Effector memory CD4-positive, alpha-beta T cell (primary cell): Measurements from ENCODE around the gene ASTN2.

Source experiments
- DNase-seq, 3 donors: peaks; one replicate each; pipeline ENCODE4 v3.0.0-alpha.2; 2020
- H3K27ac ChIP-seq: 2 replicates; pipeline ENCODE4 v1.7.0; 2013; ENCODE audit warnings: mild to moderate bottlenecking, low read length, moderate library complexity; ENCODE audit not compliant: insufficient read depth, poor library complexity, severe bottlenecking
- H3K27me3 ChIP-seq: replicated peaks from 2 replicates; pipeline ENCODE4 v1.7.0; 2013; ENCODE audit warnings: mild to moderate bottlenecking, low read length; ENCODE audit not compliant: insufficient read depth, control insufficient read depth, poor library complexity, severe bottlenecking
- H3K36me3 ChIP-seq: 2 replicates; pipeline ENCODE4 v1.7.0; 2013; ENCODE audit warnings: mild to moderate bottlenecking, low read length, moderate library complexity; ENCODE audit not compliant: control insufficient read depth, insufficient read depth
- H3K4me1 ChIP-seq: 2 replicates; pipeline ENCODE4 v1.7.0; 2013; ENCODE audit warnings: low read length, mild to moderate bottlenecking; ENCODE audit not compliant: control insufficient read depth, insufficient read depth, poor library complexity, severe bottlenecking
- H3K4me3 ChIP-seq: 2 replicates; pipeline ENCODE4 v1.7.0; 2013; ENCODE audit warnings: low read length, low read depth, mild to moderate bottlenecking; ENCODE audit not compliant: insufficient read depth, poor library complexity, severe bottlenecking
- H3K9me3 ChIP-seq: 2 replicates; pipeline ENCODE4 v1.7.0; 2013; ENCODE audit warnings: mild to moderate bottlenecking, low read length, moderate library complexity; ENCODE audit not compliant: control insufficient read depth

Gene ASTN2

DNA sequence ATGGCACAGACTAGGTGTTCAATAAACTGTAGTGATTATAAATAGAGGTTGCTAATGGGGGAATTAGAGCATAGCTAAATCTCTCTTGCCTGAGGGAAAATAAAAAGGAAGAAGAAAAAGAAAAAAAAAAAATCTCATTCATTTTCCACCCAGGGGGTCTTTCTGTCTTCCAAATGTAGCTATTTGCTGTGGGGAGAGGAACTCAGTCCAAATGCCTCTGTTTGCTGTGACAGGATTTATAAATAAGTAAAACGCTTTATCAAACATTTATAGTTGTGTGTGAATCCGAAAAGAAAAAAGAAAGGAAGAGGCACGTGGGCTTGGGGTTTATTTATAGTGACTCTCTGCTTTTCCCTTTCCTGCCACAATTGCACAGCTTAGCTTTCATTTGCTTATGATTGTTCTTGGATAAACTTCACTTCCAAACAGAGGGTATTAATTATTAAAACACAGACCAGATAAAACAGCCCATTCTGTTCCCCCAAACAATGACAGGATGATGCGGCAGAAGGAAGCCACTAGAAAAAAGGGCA lies 245.7 kb downstream of the ASTN2 start:
- DNase-seq, result no peak
- H3K27me3 ChIP-seq, result no peaks in the 10 kb centered on the region
- H3K36me3 ChIP-seq, result no peaks in the 10 kb centered on the region
- H3K9me3 ChIP-seq, result no peaks in the 10 kb centered on the region
- no peaks in the 10 kb centered on the region for H3K4me1 ChIP-seq
- no peak overlapping the region for H3K4me3 ChIP-seq
- H3K27ac ChIP-seq, result no peak overlapping the region

GRCh38 chr9:117164512-117164911 lies 250.3 kb downstream of the ASTN2 start:
- no peaks in the 10 kb centered on the region for H3K4me1 ChIP-seq
- no peaks in the 10 kb centered on the region for H3K27me3 ChIP-seq
- no peaks in the 10 kb centered on the region for H3K36me3 ChIP-seq
- DNase-seq, result no peak
- no peak overlapping the region for H3K4me3 ChIP-seq
- H3K27ac ChIP-seq, result no peak overlapping the region
- H3K9me3 ChIP-seq, result no peaks in the 10 kb centered on the region

GRCh38 chr9:117160254-117160653 lies 254.6 kb downstream of the ASTN2 start:
- H3K27ac ChIP-seq, result no peak overlapping the region
- H3K9me3 ChIP-seq, result no peaks in the 10 kb centered on the region
- DNase-seq, result no peak
- H3K4me3 ChIP-seq, result no peak overlapping the region
- H3K36me3 ChIP-seq, result no peaks in the 10 kb centered on the region
- no peaks in the 10 kb centered on the region for H3K4me1 ChIP-seq
- H3K27me3 ChIP-seq, result no peaks in the 10 kb centered on the region

- DNase-seq, result no peak
- no peaks in the 10 kb centered on the region for H3K36me3 ChIP-seq
Observed at GRCh38 chr9:117156771-117157535, 257.9 kb downstream of the ASTN2 start.

DNA sequence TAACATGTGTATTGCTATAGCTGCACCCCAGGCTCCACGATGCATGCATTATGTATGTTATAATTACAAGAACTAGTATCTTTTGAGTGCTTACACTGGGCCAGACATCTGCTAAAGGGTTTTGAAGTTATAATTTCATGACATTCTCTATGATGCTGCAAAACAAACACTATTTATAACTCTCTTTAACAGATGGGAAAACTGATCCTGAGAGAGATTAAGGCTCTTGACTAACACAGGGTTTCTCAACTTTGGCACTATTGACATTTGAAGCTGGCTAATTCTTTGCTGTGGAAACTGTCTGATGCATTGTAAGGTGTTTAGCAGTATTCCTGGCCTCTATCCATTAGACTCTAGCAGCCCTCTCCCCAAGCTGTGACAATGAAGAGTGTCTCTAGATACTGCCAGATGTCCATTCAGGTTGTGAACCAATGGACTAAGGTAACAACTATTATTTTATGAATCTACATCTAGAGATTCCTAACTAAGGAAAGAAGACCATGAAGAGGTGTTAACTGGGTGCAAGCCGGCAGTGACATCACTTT lies 258.6 kb downstream of the ASTN2 start:
- H3K4me3 ChIP-seq, result no peak overlapping the region
- no peaks in the 10 kb centered on the region for H3K27me3 ChIP-seq

More at GRCh38 chr9:117156771-117157535, 257.9 kb downstream of the ASTN2 start:
- H3K27me3 ChIP-seq, result no peaks in the 10 kb centered on the region
- H3K4me3 ChIP-seq, result no peak overlapping the region
- H3K27ac ChIP-seq, result no peak overlapping the region
- H3K9me3 ChIP-seq, result no peaks in the 10 kb centered on the region
- H3K4me1 ChIP-seq, result no peaks in the 10 kb centered on the region

DNA sequence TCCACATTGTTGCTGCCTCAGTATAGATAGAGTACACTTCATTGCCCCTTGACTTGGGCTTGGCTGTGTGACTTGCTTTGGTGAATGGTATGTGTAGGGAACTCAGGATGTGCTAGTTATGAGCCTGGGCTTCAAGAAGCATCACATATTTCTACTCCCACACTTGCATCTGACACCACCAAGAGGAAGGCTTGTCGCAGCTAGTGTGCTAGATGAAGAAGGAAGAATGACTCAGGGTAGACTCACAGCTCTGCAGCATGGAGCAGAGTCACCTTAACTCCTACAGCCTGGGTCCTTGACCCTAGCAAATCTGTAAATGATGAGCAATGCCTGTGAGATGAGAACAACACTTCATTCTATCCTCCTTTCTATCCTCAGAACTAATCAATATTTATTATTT lies 261.8 kb downstream of the ASTN2 start:
- no peaks in the 10 kb centered on the region for H3K9me3 ChIP-seq
- no peaks in the 10 kb centered on the region for H3K27me3 ChIP-seq
- no peak for DNase-seq
- H3K4me3 ChIP-seq, result no peak overlapping the region
- no peak overlapping the region for H3K27ac ChIP-seq
- no peaks in the 10 kb centered on the region for H3K4me1 ChIP-seq
- no peaks in the 10 kb centered on the region for H3K36me3 ChIP-seq

More for the DNA sequence above, 258.6 kb downstream of the ASTN2 start:
- no peaks in the 10 kb centered on the region for H3K9me3 ChIP-seq
- DNase-seq, result no peak
- H3K36me3 ChIP-seq, result no peaks in the 10 kb centered on the region
- no peaks in the 10 kb centered on the region for H3K4me1 ChIP-seq
- no peak overlapping the region for H3K27ac ChIP-seq

DNA sequence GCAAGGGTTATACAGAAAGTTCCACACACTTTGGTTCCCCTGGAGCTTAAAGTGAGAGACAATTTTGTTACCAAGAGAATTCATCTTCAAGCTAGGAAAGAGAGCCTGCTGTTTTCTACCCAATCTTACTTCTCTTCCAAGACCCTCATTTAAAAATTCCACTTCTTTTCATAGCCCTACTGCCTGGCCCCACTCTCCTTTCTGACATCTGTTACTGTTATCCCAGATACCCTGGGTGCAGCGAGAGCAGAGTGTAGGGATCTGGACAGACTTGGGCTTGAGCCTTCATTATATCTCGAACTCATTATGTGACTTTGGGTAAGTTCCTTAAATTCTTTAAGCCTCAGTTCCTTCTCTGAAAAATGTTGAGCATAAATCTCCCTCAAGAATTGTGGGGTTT lies 263.1 kb downstream of the ASTN2 start:
- Histone ChIP-seq H3K9me3 (no peaks in the 10 kb centered on the region), H3K4me1 (no peaks in the 10 kb centered on the region), H3K36me3 (no peaks in the 10 kb centered on the region), H3K27me3 (no peaks in the 10 kb centered on the region), H3K27ac (no peak overlapping the region), H3K4me3 (no peak overlapping the region)
- DNase-seq, result no peak

DNA sequence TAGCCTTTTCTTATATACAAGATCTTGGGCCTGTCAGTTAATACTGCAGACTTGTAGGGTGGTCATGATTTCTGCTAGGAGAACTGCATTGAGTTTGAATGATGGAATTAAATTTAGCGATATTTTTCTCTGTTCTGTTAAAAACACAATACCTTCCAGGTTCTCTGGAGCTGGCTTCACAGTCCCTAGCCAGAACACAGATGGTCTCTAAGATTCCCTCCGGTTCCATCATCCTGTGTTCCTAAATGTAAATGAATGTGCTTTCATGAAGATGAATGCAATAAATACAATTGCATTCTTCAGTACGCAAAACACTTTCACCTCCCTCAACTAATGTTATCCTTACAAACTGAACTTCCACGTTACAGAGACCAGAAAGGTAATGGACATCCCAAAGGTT lies 264.9 kb downstream of the ASTN2 start:
- Histone ChIP-seq H3K4me1 (no peaks in the 10 kb centered on the region), H3K9me3 (no peaks in the 10 kb centered on the region), H3K27ac (no peak overlapping the region), H3K36me3 (no peaks in the 10 kb centered on the region), H3K4me3 (no peak overlapping the region), H3K27me3 (no peaks in the 10 kb centered on the region)
- DNase-seq, result no peak

- no peaks in the 10 kb centered on the region for H3K36me3 ChIP-seq
- no peak for DNase-seq
- H3K27me3 ChIP-seq, result no peaks in the 10 kb centered on the region
- no peak overlapping the region for H3K4me3 ChIP-seq
- H3K9me3 ChIP-seq, result no peaks in the 10 kb centered on the region
- no peak overlapping the region for H3K27ac ChIP-seq
- no peaks in the 10 kb centered on the region for H3K4me1 ChIP-seq
Observed at GRCh38 chr9:117145811-117146490, 268.9 kb downstream of the ASTN2 start.

- no peaks in the 10 kb centered on the region for H3K9me3 ChIP-seq
- H3K4me3 ChIP-seq, result no peak overlapping the region
- H3K27ac ChIP-seq, result no peak overlapping the region
- H3K4me1 ChIP-seq, result no peaks in the 10 kb centered on the region
- no peaks in the 10 kb centered on the region for H3K27me3 ChIP-seq
- H3K36me3 ChIP-seq, result no peaks in the 10 kb centered on the region
- no peak for DNase-seq
Observed at GRCh38 chr9:117145081-117145480, 269.8 kb downstream of the ASTN2 start.
